T-cell (primary cell): ENCODE results near the gene ABCB1. TPM values are rescaled to one million over a fixed set of nuclear protein-coding genes. Genes with fewer than 3 reads are reported as not detected.

ENCODE experiments used
- ATAC-seq, 4 experiments: fragments of 200-7000 bp in 3 of 4; fragments of 150-1000 bp in 1 of 4; cut with Tn5 transposase; replicated peaks in 1 of 4; 1 replicate in 3 of 4; 2 replicates in 1 of 4; pipeline ENCODE4 v1.10.0; 2021; ENCODE audit warnings: moderate library complexity in 3 of 4, mild to moderate bottlenecking in 2 of 4, moderate number of reproducible peaks in 1 of 4
- CTCF ChIA-PET, 2 donors: fragments of 300-600 bp; sonication (Branson Sonifier 250); formaldehyde crosslinking; loops; one replicate each; lab custom pipeline; 2022; ENCODE audit warnings: antibody characterized with exemption in 2 of 2; lab: Charles Lee
- POLR2A ChIA-PET, 2 donors: fragments of 300-600 bp; sonication (Branson Sonifier 250); formaldehyde crosslinking; loops; one replicate each; lab custom pipeline; 2022; ENCODE audit warnings: antibody characterized with exemption in 2 of 2; lab: Charles Lee
- DNase-seq, 35 experiments: peaks; one replicate each; pipeline versions ENCODE4 v3.0.0 to v3.0.0-alpha.2; 2013 to 2023
- H3K27ac ChIP-seq: one replicate; pipeline ENCODE4 v1.5.1; 2013; ENCODE audit warnings: low read length
- H3K27me3 ChIP-seq, 2 experiments: replicated peaks in 1 of 2; 1 replicate in 1 of 2; 2 replicates in 1 of 2; pipeline versions ENCODE4 v1.6.1 to v1.7.0; 2013; ENCODE audit warnings: low read length in 1 of 2, mixed read lengths in 1 of 2; ENCODE audit not compliant: control insufficient read depth in 2 of 2, insufficient read depth in 2 of 2; ENCODE audit errors: extremely low read depth in 1 of 2
- H3K36me3 ChIP-seq, 2 donors: 1 replicate in 1 of 2; 2 replicates in 1 of 2; pipeline versions ENCODE4 v1.6.1 to v1.7.0; 2013; ENCODE audit warnings: low read length in 1 of 2; ENCODE audit not compliant: control insufficient read depth in 2 of 2, insufficient read depth in 1 of 2; ENCODE audit errors: extremely low read depth in 1 of 2
- H3K4me1 ChIP-seq, 2 experiments: 1 replicate in 1 of 2; 2 replicates in 1 of 2; pipeline versions ENCODE4 v1.6.1 to v1.7.0; 2013; ENCODE audit warnings: low read length in 2 of 2, mixed read lengths in 1 of 2; ENCODE audit not compliant: insufficient read depth in 2 of 2, control insufficient read depth in 1 of 2; ENCODE audit errors: extremely low read depth in 1 of 2
- H3K4me3 ChIP-seq, 2 donors: 1 replicate in 1 of 2; 2 replicates in 1 of 2; pipeline versions ENCODE4 v1.5.1 to v1.7.0; 2013; ENCODE audit warnings: mild to moderate bottlenecking in 2 of 2, low read length in 1 of 2, moderate library complexity in 1 of 2; ENCODE audit not compliant: control insufficient read depth in 1 of 2; ENCODE audit errors: extremely low read depth in 1 of 2
- H3K9me3 ChIP-seq: 2 replicates; pipeline ENCODE4 v1.7.0; 2013
- H3K27ac Mint-ChIP-seq, 2 donors: one replicate each; pipeline ENCODE4 v1.8.0; 2020 to 2021; ENCODE audit warnings: mild to moderate bottlenecking in 2 of 2, mixed read lengths in 2 of 2
- H3K27me3 Mint-ChIP-seq, 2 donors: one replicate each; pipeline ENCODE4 v1.8.0; 2021 to 2022; ENCODE audit warnings: mixed read lengths in 2 of 2
- H3K36me3 Mint-ChIP-seq: one replicate; pipeline ENCODE4 v1.8.0; 2021; ENCODE audit warnings: mixed read lengths
- H3K4me1 Mint-ChIP-seq, 3 donors: one replicate each; pipeline ENCODE4 v1.8.0; 2020 to 2022; ENCODE audit warnings: mixed read lengths in 3 of 3, mild to moderate bottlenecking in 1 of 3
- H3K4me3 Mint-ChIP-seq, 3 donors: one replicate each; pipeline ENCODE4 v1.8.0; 2020 to 2022; ENCODE audit warnings: mild to moderate bottlenecking in 3 of 3, mixed read lengths in 3 of 3, moderate library complexity in 3 of 3
- H3K9me3 Mint-ChIP-seq, 3 donors: one replicate each; pipeline ENCODE4 v1.8.0; 2020 to 2022; ENCODE audit warnings: mixed read lengths in 3 of 3
- WGBS: methylation state at CpG from one replicate; pipeline ENCODE4 v1.1.5; 2013; ENCODE audit warnings: missing lambda C conversion rate; ENCODE audit not compliant: insufficient coverage; 5-methylcytosine and 5-hydroxymethylcytosine counted together
- total RNA-seq, 35 experiments: library from RNA in 6 of 35; stranded (reverse) in 6 of 35; fragments of 120-200 nt in 1 of 35; gene quantifications; one replicate each; pipeline versions ENCODE4 v1.2.1 to v1.2.4 and lab custom pipeline; 2013 to 2026

Gene ABCB1
- total RNA-seq, 5 donors from 2014 or later (not counting 1 experiment from before 2014, with no cell fraction given), result 12.8 to 46.4 (median 25.2) TPM

DNA sequence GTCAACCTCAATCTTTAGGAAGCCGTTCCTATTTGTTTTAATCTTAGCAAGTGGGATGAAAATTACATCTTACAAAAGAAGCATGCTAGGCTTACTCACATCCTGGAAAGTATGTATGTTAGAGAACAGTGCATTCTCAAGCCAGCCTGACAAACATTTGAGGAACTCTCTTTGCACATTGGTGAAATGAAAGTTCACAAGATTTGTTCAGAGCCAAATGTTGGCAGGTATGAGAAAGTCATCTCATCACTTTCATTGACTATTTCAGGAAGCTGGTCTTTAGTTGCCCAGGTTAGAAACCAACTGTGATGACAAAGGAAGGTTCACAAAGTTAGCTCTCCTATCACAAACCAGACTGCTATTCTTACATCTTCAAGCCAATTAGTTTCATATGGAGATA, 57.1 kb downstream of the ABCB1 start:
- Mint-ChIP-seq H3K9me3 (no peaks in the 10 kb centered on the region), H3K36me3 (peaks cover 3% of the 10 kb centered on the region), H3K27me3 (no peaks in the 10 kb centered on the region), H3K4me1 (no peaks in the 10 kb centered on the region), H3K27ac (no peak overlapping the region), H3K4me3 (no peak overlapping the region)
- Histone ChIP-seq H3K27me3 (no peaks in the 10 kb centered on the region), H3K4me3 (no peak overlapping the region), H3K9me3 (no peaks in the 10 kb centered on the region), H3K36me3 (peaks cover 0 to 13% of the 10 kb centered on the region in 2 donors), H3K4me1 (no peaks in the 10 kb centered on the region), H3K27ac (no peak overlapping the region)
- no CpG with 5 or more reads among the region's 1 CpG for WGBS
- ChIA-PET POLR2A (no interaction called here), CTCF (no interaction called here)
- no peak for ATAC-seq
- no peak for DNase-seq

DNA sequence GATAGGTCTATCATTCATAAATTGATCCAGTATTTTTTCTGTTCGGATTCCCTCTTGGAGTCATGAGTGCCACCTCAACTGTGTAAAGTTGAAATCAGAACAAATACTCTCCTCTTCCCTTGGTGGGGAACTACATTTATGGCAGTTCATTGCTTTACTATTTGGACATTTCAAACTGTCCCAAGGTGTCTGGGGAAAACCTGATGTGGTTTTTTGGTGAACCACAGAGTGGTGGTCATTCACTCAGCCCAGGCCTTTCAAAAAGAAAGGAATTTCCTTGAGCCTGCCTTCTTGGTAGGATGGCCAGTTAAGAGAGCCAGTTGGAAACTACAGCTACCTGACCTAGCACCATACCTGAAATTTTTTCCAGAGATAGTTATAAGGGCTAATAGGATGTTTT, 59.0 kb downstream of the ABCB1 start:
- ChIA-PET POLR2A (no interaction called here), CTCF (no interaction called here)
- H3K27ac ChIP-seq, result no peak overlapping the region
- no peaks in the 10 kb centered on the region for H3K9me3 ChIP-seq
- peaks cover 0 to 13% of the 10 kb centered on the region in 2 donors for H3K36me3 ChIP-seq
- DNase-seq, result no peak
- H3K4me3 ChIP-seq, result no peak overlapping the region
- Mint-ChIP-seq H3K9me3 (no peaks in the 10 kb centered on the region), H3K4me3 (no peak overlapping the region), H3K36me3 (peaks cover 3% of the 10 kb centered on the region), H3K27me3 (no peaks in the 10 kb centered on the region), H3K4me1 (no peaks in the 10 kb centered on the region), H3K27ac (no peak overlapping the region)
- ATAC-seq, result no peak
- no CpG with 5 or more reads among the region's 1 CpG for WGBS
- no peaks in the 10 kb centered on the region for H3K4me1 ChIP-seq
- no peaks in the 10 kb centered on the region for H3K27me3 ChIP-seq

DNA sequence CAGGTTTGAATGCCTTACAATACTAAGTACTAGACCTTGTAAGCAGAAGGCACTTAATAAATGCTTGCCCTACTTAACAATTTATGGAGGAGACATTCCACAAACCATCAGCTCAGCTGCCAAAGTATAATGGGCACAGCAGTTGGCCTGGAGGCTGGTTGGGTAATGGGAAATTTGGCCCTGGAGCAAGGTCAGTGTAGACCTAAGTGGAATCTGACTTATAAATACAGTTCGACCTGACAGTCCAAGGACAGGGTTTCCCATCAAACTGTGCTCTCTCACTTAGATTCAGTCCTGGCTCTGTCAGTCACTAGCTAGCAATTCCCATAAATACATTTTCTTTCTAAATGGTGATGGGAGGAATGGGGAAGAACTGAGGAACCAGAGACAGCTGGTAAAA, 62.6 kb downstream of the ABCB1 start:
- ATAC-seq (no peak), DNase-seq (no peak)
- no peaks in the 10 kb centered on the region for H3K27me3 Mint-ChIP-seq
- Histone ChIP-seq H3K4me1 (no peaks in the 10 kb centered on the region), H3K27ac (no peak overlapping the region), H3K36me3 (peaks cover 3 to 8% of the 10 kb centered on the region in 2 donors), H3K9me3 (no peaks in the 10 kb centered on the region), H3K4me3 (no peak overlapping the region), H3K27me3 (no peaks in the 10 kb centered on the region)
- WGBS, result no CpG with 5 or more reads among the region's 1 CpG
- no peaks in the 10 kb centered on the region for H3K36me3 Mint-ChIP-seq
- no peak overlapping the region for H3K4me3 Mint-ChIP-seq
- no peaks in the 10 kb centered on the region for H3K4me1 Mint-ChIP-seq
- POLR2A ChIA-PET, result no interaction called here
- H3K9me3 Mint-ChIP-seq, result no peaks in the 10 kb centered on the region
- H3K27ac Mint-ChIP-seq, result no peak overlapping the region
- CTCF ChIA-PET, result no interaction called here

DNA sequence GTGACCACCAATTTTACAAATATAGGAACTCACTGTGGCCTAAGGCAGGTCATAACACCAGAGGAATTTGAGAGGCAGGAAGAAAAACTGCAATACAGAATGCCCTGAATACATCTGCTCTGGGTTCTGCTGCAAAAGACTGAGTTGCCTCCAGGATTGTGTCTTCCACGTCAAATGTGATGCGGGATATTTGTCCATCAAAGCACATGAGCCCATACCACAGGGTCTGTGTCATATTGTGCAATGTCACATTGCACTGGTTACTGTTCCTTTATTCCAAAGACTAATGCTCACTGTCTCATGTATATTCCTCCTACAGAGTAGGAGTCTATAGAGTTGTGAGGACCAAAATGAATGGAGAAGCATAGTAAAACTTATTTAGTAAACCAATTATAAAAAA, 66.6 kb downstream of the ABCB1 start:
- Mint-ChIP-seq H3K27ac (no peak overlapping the region), H3K9me3 (no peaks in the 10 kb centered on the region), H3K27me3 (no peaks in the 10 kb centered on the region), H3K4me3 (no peak overlapping the region), H3K4me1 (no peaks in the 10 kb centered on the region), H3K36me3 (no peaks in the 10 kb centered on the region)
- Histone ChIP-seq H3K27me3 (no peaks in the 10 kb centered on the region), H3K4me3 (no peak overlapping the region), H3K9me3 (no peaks in the 10 kb centered on the region), H3K36me3 (peaks cover 3 to 11% of the 10 kb centered on the region in 2 donors), H3K27ac (no peak overlapping the region), H3K4me1 (no peaks in the 10 kb centered on the region)
- ATAC-seq, result no peak
- ChIA-PET CTCF (no interaction called here), POLR2A (no interaction called here)
- DNase-seq, result no peak
- WGBS, result no CpG with 5 or more reads among the region's 2 CpGs

DNA sequence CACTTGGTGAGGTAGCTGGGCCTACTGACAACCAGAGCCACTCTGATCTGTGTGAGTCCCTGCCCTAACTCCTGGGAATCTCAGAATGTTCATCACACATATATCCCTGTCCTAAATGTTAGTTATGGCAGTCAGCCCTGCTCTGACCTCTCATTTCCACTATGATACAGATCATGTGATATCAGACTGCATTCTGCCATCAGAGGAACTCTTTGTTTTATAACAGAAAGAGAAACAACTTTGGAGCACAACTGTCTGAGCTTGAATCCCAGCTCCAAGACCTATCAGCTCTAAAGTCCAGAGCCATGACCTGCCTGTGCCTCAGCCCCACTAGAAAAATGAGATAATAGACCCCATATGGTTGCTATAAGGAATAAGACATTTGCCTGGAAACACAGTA, 70.6 kb downstream of the ABCB1 start:
- no peak for DNase-seq
- Mint-ChIP-seq H3K27ac (no peak overlapping the region), H3K4me3 (no peak overlapping the region), H3K4me1 (no peaks in the 10 kb centered on the region), H3K27me3 (no peaks in the 10 kb centered on the region), H3K9me3 (no peaks in the 10 kb centered on the region), H3K36me3 (peaks cover 17% of the 10 kb centered on the region)
- Histone ChIP-seq H3K4me1 (no peaks in the 10 kb centered on the region), H3K27ac (no peak overlapping the region), H3K27me3 (no peaks in the 10 kb centered on the region), H3K4me3 (no peak overlapping the region), H3K9me3 (no peaks in the 10 kb centered on the region), H3K36me3 (peaks cover 0 to 11% of the 10 kb centered on the region in 2 donors)
- no peak for ATAC-seq
- CTCF ChIA-PET, result no interaction called here
- POLR2A ChIA-PET, result no interaction called here

DNA sequence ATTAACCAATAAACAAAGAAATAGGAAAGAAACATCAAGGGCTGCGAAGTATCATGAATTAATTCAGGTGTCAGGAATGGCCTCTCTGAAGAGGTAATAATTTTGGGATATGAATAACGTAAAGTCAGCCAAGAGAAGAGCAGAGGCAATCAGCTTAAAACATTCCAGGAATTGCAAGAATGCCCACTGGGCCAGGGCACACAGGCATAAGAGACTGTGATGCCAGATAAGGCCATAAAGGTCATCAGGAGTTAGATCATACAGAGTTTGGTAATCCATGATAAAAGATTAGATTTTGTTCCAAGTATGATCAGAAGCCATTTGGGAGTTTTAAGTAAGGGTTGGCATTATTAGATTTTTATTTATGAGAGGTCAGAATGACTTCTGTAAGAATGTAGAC, 72.0 kb downstream of the ABCB1 start:
- H3K4me1 Mint-ChIP-seq, result no peaks in the 10 kb centered on the region
- H3K4me3 Mint-ChIP-seq, result no peak overlapping the region
- H3K4me3 ChIP-seq, result no peak overlapping the region
- H3K4me1 ChIP-seq, result no peaks in the 10 kb centered on the region
- 89% methylated on average over 1 of the region's 2 CpGs for WGBS
- ChIA-PET POLR2A (no interaction called here), CTCF (no interaction called here)
- DNase-seq (no peak), ATAC-seq (no peak)
- peaks cover 17% of the 10 kb centered on the region for H3K36me3 Mint-ChIP-seq
- peaks cover 0 to 7% of the 10 kb centered on the region in 2 donors for H3K36me3 ChIP-seq
- H3K27ac ChIP-seq, result no peak overlapping the region
- H3K9me3 Mint-ChIP-seq, result no peaks in the 10 kb centered on the region
- H3K27ac Mint-ChIP-seq, result no peak overlapping the region
- H3K27me3 ChIP-seq, result no peaks in the 10 kb centered on the region
- H3K9me3 ChIP-seq, result no peaks in the 10 kb centered on the region
- H3K27me3 Mint-ChIP-seq, result no peaks in the 10 kb centered on the region

DNA sequence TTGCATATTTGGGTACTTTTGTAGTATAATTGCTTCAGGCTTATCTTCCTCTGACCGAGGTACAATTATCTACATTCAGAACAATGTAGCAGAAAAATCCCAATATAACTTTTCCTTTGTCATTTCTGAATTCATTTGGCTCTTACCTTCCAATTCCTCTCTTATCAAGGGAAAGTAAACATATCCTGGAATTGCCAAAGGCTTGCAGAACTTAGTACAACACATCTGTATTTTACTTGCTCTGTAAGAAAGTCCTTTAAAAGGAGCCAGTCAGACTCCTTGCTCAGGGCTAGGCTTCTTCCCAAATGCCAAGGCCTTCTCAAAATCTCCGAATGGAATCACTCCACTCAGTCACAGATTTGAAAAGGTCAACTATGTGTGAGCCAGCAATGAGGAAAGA, 81.9 kb downstream of the ABCB1 start:
- no peak overlapping the region for H3K27ac ChIP-seq
- DNase-seq, result no peak
- no peaks in the 10 kb centered on the region for H3K9me3 Mint-ChIP-seq
- no peak overlapping the region for H3K4me3 Mint-ChIP-seq
- H3K4me1 ChIP-seq, result no peaks in the 10 kb centered on the region
- H3K27me3 ChIP-seq, result no peaks in the 10 kb centered on the region
- H3K27me3 Mint-ChIP-seq, result peaks cover 0 to 3% of the 10 kb centered on the region in 2 donors
- H3K36me3 Mint-ChIP-seq, result peaks cover 8% of the 10 kb centered on the region
- H3K36me3 ChIP-seq, result peaks cover 7 to 10% of the 10 kb centered on the region in 2 donors
- ATAC-seq, result no peak
- H3K9me3 ChIP-seq, result no peaks in the 10 kb centered on the region
- no peaks in the 10 kb centered on the region for H3K4me1 Mint-ChIP-seq
- no peak overlapping the region for H3K4me3 ChIP-seq
- WGBS, result 80% methylated on average over 1 of the region's 2 CpGs
- POLR2A ChIA-PET, result interaction anchor here in 1 of 2 donors (0.5 kb wide), 1 partner anchor 112 kb away, joined by 3 read pairs; no protein-coding TSS in a partner anchor
- CTCF ChIA-PET, result no interaction called here
- H3K27ac Mint-ChIP-seq, result no peak overlapping the region
